ENCODE measurements around the gene CSTPP1. TPM values are rescaled to one million over a fixed set of nuclear protein-coding genes. Genes with fewer than 3 reads are reported as not detected.

CSTPP1 gene
- total RNA-seq, 1 donor from 2014 or later = 31.5 TPM

GRCh38 chr11:47047972-47048371 lies 111.4 kb downstream of the CSTPP1 start:
- Histone ChIP-seq H3K36me3 (ENCODE audit: control insufficient read depth, insufficient read depth, low read length) (no peaks in the 10 kb centered on the region), H3K4me3 (ENCODE audit: low read depth, low read length) (no peak overlapping the region), H3K27me3 (ENCODE audit: control insufficient read depth, insufficient read depth, low read length) (no peaks in the 10 kb centered on the region)
- TF ChIP-seq CTCF (IDR thresholded peaks at IDR 0.05; ENCODE audit: insufficient read depth, low read length, poor library complexity, severe bottlenecking) = no peak
- DNase-seq (ENCODE audit: low read depth) = no peak

- TF ChIP-seq CTCF (IDR thresholded peaks at IDR 0.05; ENCODE audit: insufficient read depth, low read length, poor library complexity, severe bottlenecking) = no peak
- no peaks in the 10 kb centered on the region for H3K36me3 ChIP-seq (ENCODE audit: control insufficient read depth, insufficient read depth, low read length)
- DNase-seq (ENCODE audit: low read depth) = no peak
- no peaks in the 10 kb centered on the region for H3K27me3 ChIP-seq (ENCODE audit: control insufficient read depth, insufficient read depth, low read length)
- H3K4me3 ChIP-seq (ENCODE audit: low read depth, low read length) = no peak overlapping the region
Observed at GRCh38 chr11:47050284-47050683, 113.7 kb downstream of the CSTPP1 start.

GRCh38 chr11:47051217-47051616 lies 114.7 kb downstream of the CSTPP1 start:
- DNase-seq (ENCODE audit: low read depth) = no peak
- H3K27me3 ChIP-seq (ENCODE audit: control insufficient read depth, insufficient read depth, low read length) = no peaks in the 10 kb centered on the region
- TF ChIP-seq CTCF (IDR thresholded peaks at IDR 0.05; ENCODE audit: insufficient read depth, low read length, poor library complexity, severe bottlenecking) = no peak

GRCh38 chr11:47052165-47052564 lies 115.6 kb downstream of the CSTPP1 start:
- no peaks in the 10 kb centered on the region for H3K27me3 ChIP-seq (ENCODE audit: control insufficient read depth, insufficient read depth, low read length)
- H3K36me3 ChIP-seq (ENCODE audit: control insufficient read depth, insufficient read depth, low read length) = no peaks in the 10 kb centered on the region
- DNase-seq (ENCODE audit: low read depth) = no peak
- no peak for TF ChIP-seq CTCF (IDR thresholded peaks at IDR 0.05; ENCODE audit: insufficient read depth, low read length, poor library complexity, severe bottlenecking)
- H3K4me3 ChIP-seq (ENCODE audit: low read depth, low read length) = no peak overlapping the region

More at GRCh38 chr11:47051217-47051616, 114.7 kb downstream of the CSTPP1 start:
- no peak overlapping the region for H3K4me3 ChIP-seq (ENCODE audit: low read depth, low read length)
- no peaks in the 10 kb centered on the region for H3K36me3 ChIP-seq (ENCODE audit: control insufficient read depth, insufficient read depth, low read length)

GRCh38 chr11:47052576-47052975 lies 116.0 kb downstream of the CSTPP1 start:
- Histone ChIP-seq H3K36me3 (ENCODE audit: control insufficient read depth, insufficient read depth, low read length) (no peaks in the 10 kb centered on the region), H3K27me3 (ENCODE audit: control insufficient read depth, insufficient read depth, low read length) (no peaks in the 10 kb centered on the region), H3K4me3 (ENCODE audit: low read depth, low read length) (no peak overlapping the region)
- no peak for DNase-seq (ENCODE audit: low read depth)
- no peak for TF ChIP-seq CTCF (IDR thresholded peaks at IDR 0.05; ENCODE audit: insufficient read depth, low read length, poor library complexity, severe bottlenecking)

GRCh38 chr11:47055534-47055933 lies 119.0 kb downstream of the CSTPP1 start:
- Histone ChIP-seq H3K4me3 (ENCODE audit: low read depth, low read length) (no peak overlapping the region), H3K27me3 (ENCODE audit: control insufficient read depth, insufficient read depth, low read length) (no peaks in the 10 kb centered on the region), H3K36me3 (ENCODE audit: control insufficient read depth, insufficient read depth, low read length) (no peaks in the 10 kb centered on the region)
- DNase-seq (ENCODE audit: low read depth) = no peak
- no peak for TF ChIP-seq CTCF (IDR thresholded peaks at IDR 0.05; ENCODE audit: insufficient read depth, low read length, poor library complexity, severe bottlenecking)

Data from kidney epithelial cell (primary cell).